GM10266 (cell line): ENCODE data around the gene NXPE4.

ENCODE experiments used
- DNase-seq: peaks from one replicate; pipeline ENCODE4 v3.0.0; 2012; ENCODE audit errors: extremely low spot score
- TF ChIP-seq, protein P1 (sequence below): IDR thresholded peaks from 2 replicates; pipeline ENCODE4 v1.5.1; 2012; ENCODE audit warnings: mild to moderate bottlenecking, low read depth; ENCODE audit not compliant: control insufficient read depth, insufficient read depth; ENCODE audit errors: missing control alignments

The NXPE4 gene

DNA sequence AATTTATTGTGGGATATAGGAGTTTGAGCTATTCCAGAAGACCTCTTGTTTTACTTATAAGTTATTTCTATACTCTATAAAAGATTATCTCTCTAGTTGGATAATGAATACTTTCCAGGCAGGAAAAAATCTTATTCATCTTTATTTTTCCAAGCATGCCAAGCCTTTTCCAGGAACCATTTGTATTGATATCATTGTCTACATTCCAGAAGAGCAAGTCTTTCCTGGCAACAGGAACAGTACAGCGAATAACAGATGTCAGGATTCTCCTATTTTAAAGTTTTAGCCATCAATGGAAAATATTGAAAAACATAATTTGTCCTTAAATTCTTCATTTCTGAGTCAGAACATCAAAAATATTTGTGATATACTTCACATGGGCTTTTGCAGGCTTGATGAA, 30.8 kb downstream of the NXPE4 start:
- DNase-seq, result no peak
- TF ChIP-seq, protein P1, sequence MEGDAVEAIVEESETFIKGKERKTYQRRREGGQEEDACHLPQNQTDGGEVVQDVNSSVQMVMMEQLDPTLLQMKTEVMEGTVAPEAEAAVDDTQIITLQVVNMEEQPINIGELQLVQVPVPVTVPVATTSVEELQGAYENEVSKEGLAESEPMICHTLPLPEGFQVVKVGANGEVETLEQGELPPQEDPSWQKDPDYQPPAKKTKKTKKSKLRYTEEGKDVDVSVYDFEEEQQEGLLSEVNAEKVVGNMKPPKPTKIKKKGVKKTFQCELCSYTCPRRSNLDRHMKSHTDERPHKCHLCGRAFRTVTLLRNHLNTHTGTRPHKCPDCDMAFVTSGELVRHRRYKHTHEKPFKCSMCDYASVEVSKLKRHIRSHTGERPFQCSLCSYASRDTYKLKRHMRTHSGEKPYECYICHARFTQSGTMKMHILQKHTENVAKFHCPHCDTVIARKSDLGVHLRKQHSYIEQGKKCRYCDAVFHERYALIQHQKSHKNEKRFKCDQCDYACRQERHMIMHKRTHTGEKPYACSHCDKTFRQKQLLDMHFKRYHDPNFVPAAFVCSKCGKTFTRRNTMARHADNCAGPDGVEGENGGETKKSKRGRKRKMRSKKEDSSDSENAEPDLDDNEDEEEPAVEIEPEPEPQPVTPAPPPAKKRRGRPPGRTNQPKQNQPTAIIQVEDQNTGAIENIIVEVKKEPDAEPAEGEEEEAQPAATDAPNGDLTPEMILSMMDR, result no peak

- no peak for DNase-seq
- TF ChIP-seq, protein P1, result no peak
These were observed 32.5 kb downstream of the NXPE4 start for GRCh38 chr11:114563077-114563476.

GRCh38 chr11:114562166-114562916, 33.2 kb downstream of the NXPE4 start:
- DNase-seq, result no peak
- TF ChIP-seq, protein P1, result no peak

DNA sequence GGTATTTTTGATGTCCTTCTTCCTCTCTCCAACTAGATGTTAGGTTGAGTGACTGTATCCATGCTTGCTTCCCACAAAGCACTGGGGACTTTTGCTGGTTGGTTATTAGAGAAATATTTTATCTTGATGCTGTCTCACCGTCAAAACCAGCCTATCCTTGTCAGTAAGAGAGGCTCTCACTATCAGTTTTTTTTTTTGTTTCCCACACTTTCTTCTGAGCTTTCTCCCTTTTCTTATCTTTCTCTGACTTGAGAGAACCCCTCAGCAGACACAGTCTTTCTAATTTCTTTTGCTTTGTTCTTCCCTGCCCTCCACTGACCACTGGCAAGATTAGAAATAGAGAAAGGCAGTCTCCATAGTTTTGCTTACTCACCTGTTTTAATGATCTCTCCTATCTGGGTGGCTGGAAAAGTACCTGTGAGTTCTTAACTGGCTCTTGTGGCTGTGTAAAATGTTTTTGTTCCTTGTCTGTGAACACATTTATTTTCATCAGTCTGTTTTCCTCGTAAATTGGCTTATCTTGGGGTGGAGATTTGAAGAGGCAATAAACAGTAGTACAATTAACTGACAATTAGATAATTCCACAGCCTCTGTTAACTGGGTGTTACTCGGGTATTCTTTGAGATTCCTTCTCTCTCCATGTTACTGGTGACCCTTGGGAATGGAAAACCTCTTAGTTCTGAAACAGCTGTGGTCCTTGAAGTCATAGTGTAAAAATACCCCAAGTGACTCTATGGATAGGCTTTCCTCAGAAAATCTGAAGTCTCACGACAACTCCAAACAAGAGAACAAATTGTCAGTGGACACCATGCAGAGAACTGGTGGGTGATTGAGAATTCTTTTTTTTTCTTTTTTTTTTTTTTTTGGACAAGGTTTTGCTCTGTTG, 35.9 kb downstream of the NXPE4 start, which contains the start of gene NXPE1:
Gene NXPE1 (minus strand): TSS at position 457 of the 886 bp plus-strand sequence. CDS start 8,680 bp downstream, outside the sequence.
- no peak for DNase-seq
- TF ChIP-seq, protein P1, result no peak

- TF ChIP-seq, protein P1, result no peak
- DNase-seq, result no peak
These were observed 39.5 kb downstream of the NXPE4 start for GRCh38 chr11:114556135-114556534.

DNA sequence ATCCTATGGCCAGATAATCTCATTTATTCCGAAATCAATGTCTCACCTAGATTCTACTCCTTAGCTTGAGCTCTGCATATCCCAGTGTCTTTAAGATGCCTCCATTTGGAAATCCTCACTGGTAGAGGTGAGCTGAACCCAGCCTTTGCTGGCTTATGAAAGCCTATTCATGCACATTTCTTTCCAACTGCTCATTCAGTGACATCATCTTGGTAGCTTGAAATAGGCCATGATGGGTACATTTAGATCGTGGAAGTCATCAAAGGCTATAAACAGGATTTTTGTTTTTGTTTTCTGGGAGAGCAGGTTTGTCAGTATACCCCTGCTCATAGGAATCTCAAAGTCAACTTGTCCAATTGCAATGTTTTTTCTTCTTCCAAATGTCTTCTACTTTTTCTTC, 41.9 kb downstream of the NXPE4 start:
- TF ChIP-seq, protein P1, result no peak
- no peak for DNase-seq
